SK-N-SH (cell line): ENCODE data around the gene EIF4H.

Experiments used
- CTCF ChIP-seq: fragments of 200-600 bp; sonication (generic); IDR thresholded peaks from 2 replicates; pipeline ENCODE4 v1.6.1; 2017; ENCODE audit warnings: antibody characterized with exemption, mild to moderate bottlenecking, moderate library complexity
- EZH2phosphoT487 ChIP-seq: fragments of 200-600 bp; sonication (generic); IDR thresholded peaks from 2 replicates; pipeline ENCODE4 v1.6.1; 2017; ENCODE audit warnings: low read depth, mixed run types, mild to moderate bottlenecking, antibody characterized with exemption, moderate library complexity, borderline replicate concordance
- FOXM1 ChIP-seq: IDR thresholded peaks from 2 replicates; pipeline ENCODE4 v1.4.0; 2012; ENCODE audit warnings: low read depth, mild to moderate bottlenecking
- JUND ChIP-seq: IDR thresholded peaks from 2 replicates; pipeline ENCODE4 v1.4.0; 2012
- NRF1 ChIP-seq: IDR thresholded peaks from 2 replicates; pipeline ENCODE4 v1.6.1; 2012; ENCODE audit warnings: low read depth, mild to moderate bottlenecking, low read length
- POLR2AphosphoS5 ChIP-seq: IDR thresholded peaks from 2 replicates; pipeline ENCODE4 v1.6.1; 2012; ENCODE audit warnings: low read depth, low read length
- RAD21 ChIP-seq: IDR thresholded peaks from 2 replicates; pipeline ENCODE4 v1.6.1; 2012; ENCODE audit warnings: mild to moderate bottlenecking, low read length
- SIN3A ChIP-seq: IDR thresholded peaks from 2 replicates; pipeline ENCODE4 v1.6.1; 2012; ENCODE audit warnings: low read depth, mild to moderate bottlenecking, low read length, moderate library complexity, borderline replicate concordance
- SMC3 ChIP-seq: IDR thresholded peaks from 2 replicates; pipeline ENCODE4 v1.6.1; 2012; ENCODE audit warnings: low read depth, low read length, improper control_type of control experiment
- TEAD4 ChIP-seq: IDR thresholded peaks from 2 replicates; pipeline ENCODE4 v1.4.0; 2012; ENCODE audit warnings: mild to moderate bottlenecking, borderline replicate concordance; ENCODE audit not compliant: insufficient read depth
- USF2 ChIP-seq: fragments of 150-350 bp; IDR thresholded peaks from 2 replicates; pipeline ENCODE4 v1.6.1; 2017; ENCODE audit warnings: antibody characterized with exemption, low read length, low read depth, borderline replicate concordance
- ZBTB33 ChIP-seq: IDR thresholded peaks from 2 replicates; pipeline ENCODE4 v1.4.0; 2012; ENCODE audit warnings: low read depth, borderline replicate concordance

- no peak for TF ChIP-seq ZBTB33
- TF ChIP-seq SMC3 = no peak
- no peak for TF ChIP-seq CTCF
- TF ChIP-seq RAD21 = no peak
- no peak for TF ChIP-seq TEAD4
- TF ChIP-seq POLR2AphosphoS5 = no peak
- no peak for TF ChIP-seq USF2
- TF ChIP-seq EZH2phosphoT487 = no peak
- no peak for TF ChIP-seq NRF1
- no peak for TF ChIP-seq FOXM1
- no peak for TF ChIP-seq SIN3A
- no peak for TF ChIP-seq JUND
Observed at GRCh38 chr7:74173491-74173865, 678 bp upstream of the EIF4H start.
